ENCODE measurements around the gene TNFRSF17. TPM values are rescaled to one million over a fixed set of nuclear protein-coding genes. Genes with fewer than 3 reads are reported as not detected.
"Not testable (repeated sequence)": the region's sequence is repeated elsewhere in the genome, so short reads cannot be mapped to it uniquely, and the experiment has no call there.

The TNFRSF17 gene
- total and polyA plus RNA-seq, 5 donors: 0.38 TPM; not detected in 4

- H3K27me3 ChIP-seq (ENCODE audit: control insufficient read depth, insufficient read depth); H3K27ac ChIP-seq (ENCODE audit: low read length); DNase-seq; ATAC-seq; H3K9me3 ChIP-seq (ENCODE audit: control insufficient read depth, low read length); H3K4me3 ChIP-seq (ENCODE audit: low read length); H3K4me1 ChIP-seq (ENCODE audit: control insufficient read depth, insufficient read depth, low read length); intact Hi-C loops (cut with DNase I): not testable (repeated sequence)
- WGBS: 89% methylated on average over 8 of the region's 8 CpGs
These were observed 11.4 kb upstream of the TNFRSF17 start for GRCh38 chr16:11953576-11953975.

- 53% methylated on average over 8 of the region's 8 CpGs for WGBS
- no peaks in the 10 kb centered on the region for H3K4me1 ChIP-seq (ENCODE audit: control insufficient read depth, insufficient read depth, low read length)
- intact Hi-C loops (cut with DNase I): no loop called here
- no peaks in the 10 kb centered on the region for H3K27me3 ChIP-seq (ENCODE audit: control insufficient read depth, insufficient read depth)
- H3K4me3 ChIP-seq (ENCODE audit: low read length): no peak overlapping the region
- DNase-seq: no peak
- H3K9me3 ChIP-seq (ENCODE audit: control insufficient read depth, low read length): no peaks in the 10 kb centered on the region
- no peak overlapping the region for H3K27ac ChIP-seq (ENCODE audit: low read length)
- no peak for ATAC-seq
These were observed 9.3 kb upstream of the TNFRSF17 start for GRCh38 chr16:11955713-11956123.

GRCh38 chr16:11956558-11956957, 8.5 kb upstream of the TNFRSF17 start:
- no peaks in the 10 kb centered on the region for H3K9me3 ChIP-seq (ENCODE audit: control insufficient read depth, low read length)
- H3K4me1 ChIP-seq (ENCODE audit: control insufficient read depth, insufficient read depth, low read length): no peaks in the 10 kb centered on the region
- no peak overlapping the region for H3K4me3 ChIP-seq (ENCODE audit: low read length)
- WGBS: 95% methylated on average over 2 of the region's 2 CpGs
- DNase-seq: no peak
- no peaks in the 10 kb centered on the region for H3K27me3 ChIP-seq (ENCODE audit: control insufficient read depth, insufficient read depth)
- no peak overlapping the region for H3K27ac ChIP-seq (ENCODE audit: low read length)
- no peak for ATAC-seq
- intact Hi-C loops (cut with DNase I): no loop called here

- 84% methylated on average over 10 of the region's 10 CpGs for WGBS
- H3K27ac ChIP-seq (ENCODE audit: low read length): no peak overlapping the region
- no peaks in the 10 kb centered on the region for H3K4me1 ChIP-seq (ENCODE audit: control insufficient read depth, insufficient read depth, low read length)
- ATAC-seq: no peak
- no peak overlapping the region for H3K4me3 ChIP-seq (ENCODE audit: low read length)
- H3K9me3 ChIP-seq (ENCODE audit: control insufficient read depth, low read length): no peaks in the 10 kb centered on the region
- no peaks in the 10 kb centered on the region for H3K27me3 ChIP-seq (ENCODE audit: control insufficient read depth, insufficient read depth)
- intact Hi-C loops (cut with DNase I): no loop called here
- DNase-seq: no peak
These were observed 7.2 kb upstream of the TNFRSF17 start for GRCh38 chr16:11957591-11958395.

GRCh38 chr16:11962457-11962856, 2.6 kb upstream of the TNFRSF17 start:
- intact Hi-C loops (cut with DNase I); H3K9me3 ChIP-seq (ENCODE audit: control insufficient read depth, low read length); ATAC-seq; DNase-seq; H3K27ac ChIP-seq (ENCODE audit: low read length); H3K4me3 ChIP-seq (ENCODE audit: low read length); H3K4me1 ChIP-seq (ENCODE audit: control insufficient read depth, insufficient read depth, low read length); H3K27me3 ChIP-seq (ENCODE audit: control insufficient read depth, insufficient read depth): not testable (repeated sequence)
- 81% methylated on average over 5 of the region's 5 CpGs for WGBS

- H3K4me1 ChIP-seq (ENCODE audit: control insufficient read depth, insufficient read depth, low read length); H3K9me3 ChIP-seq (ENCODE audit: control insufficient read depth, low read length); H3K27me3 ChIP-seq (ENCODE audit: control insufficient read depth, insufficient read depth); H3K4me3 ChIP-seq (ENCODE audit: low read length); ATAC-seq; DNase-seq; intact Hi-C loops (cut with DNase I); H3K27ac ChIP-seq (ENCODE audit: low read length): not testable (repeated sequence)
- 95% methylated on average over 11 of the region's 11 CpGs for WGBS
These were observed 2.0 kb upstream of the TNFRSF17 start for GRCh38 chr16:11962978-11963377.

GRCh38 chr16:11963706-11964105, 1.3 kb upstream of the TNFRSF17 start:
- no peak for ATAC-seq

GRCh38 chr16:11966173-11966572, 1.2 kb downstream of the TNFRSF17 start:
- 78% methylated on average over 7 of the region's 7 CpGs for WGBS
- no peaks in the 10 kb centered on the region for H3K9me3 ChIP-seq (ENCODE audit: control insufficient read depth, low read length)
- no peaks in the 10 kb centered on the region for H3K27me3 ChIP-seq (ENCODE audit: control insufficient read depth, insufficient read depth)
- H3K4me1 ChIP-seq (ENCODE audit: control insufficient read depth, insufficient read depth, low read length): no peaks in the 10 kb centered on the region
- no peak for ATAC-seq
- H3K4me3 ChIP-seq (ENCODE audit: low read length): no peak overlapping the region
- intact Hi-C loops (cut with DNase I): no loop called here
- DNase-seq: no peak
- H3K27ac ChIP-seq (ENCODE audit: low read length): no peak overlapping the region

More at GRCh38 chr16:11963706-11964105, 1.3 kb upstream of the TNFRSF17 start:
- no peak for DNase-seq
- intact Hi-C loops (cut with DNase I): no loop called here
- H3K27me3 ChIP-seq (ENCODE audit: control insufficient read depth, insufficient read depth): no peaks in the 10 kb centered on the region
- H3K4me1 ChIP-seq (ENCODE audit: control insufficient read depth, insufficient read depth, low read length): no peaks in the 10 kb centered on the region
- H3K9me3 ChIP-seq (ENCODE audit: control insufficient read depth, low read length): no peaks in the 10 kb centered on the region
- H3K27ac ChIP-seq (ENCODE audit: low read length): no peak overlapping the region
- no peak overlapping the region for H3K4me3 ChIP-seq (ENCODE audit: low read length)
- WGBS: 88% methylated on average over 6 of the region's 6 CpGs

- ATAC-seq (no peak), DNase-seq (no peak)
- intact Hi-C loops (cut with DNase I): no loop called here
- 79% methylated on average over 17 of the region's 17 CpGs for WGBS
- no peaks in the 10 kb centered on the region for H3K27me3 ChIP-seq (ENCODE audit: control insufficient read depth, insufficient read depth)
- no peaks in the 10 kb centered on the region for H3K4me1 ChIP-seq (ENCODE audit: control insufficient read depth, insufficient read depth, low read length)
- no peak overlapping the region for H3K27ac ChIP-seq (ENCODE audit: low read length)
- no peaks in the 10 kb centered on the region for H3K9me3 ChIP-seq (ENCODE audit: control insufficient read depth, low read length)
- H3K4me3 ChIP-seq (ENCODE audit: low read length): no peak overlapping the region
These were observed 2.3 kb downstream of the TNFRSF17 start for GRCh38 chr16:11967195-11967911.

GRCh38 chr16:11968577-11968976, 3.6 kb downstream of the TNFRSF17 start:
- H3K27ac ChIP-seq (ENCODE audit: low read length): no peak overlapping the region
- H3K4me3 ChIP-seq (ENCODE audit: low read length): no peak overlapping the region
- intact Hi-C loops (cut with DNase I): no loop called here
- no peak for ATAC-seq
- no peaks in the 10 kb centered on the region for H3K27me3 ChIP-seq (ENCODE audit: control insufficient read depth, insufficient read depth)
- no peaks in the 10 kb centered on the region for H3K9me3 ChIP-seq (ENCODE audit: control insufficient read depth, low read length)
- DNase-seq: no peak
- H3K4me1 ChIP-seq (ENCODE audit: control insufficient read depth, insufficient read depth, low read length): no peaks in the 10 kb centered on the region
- WGBS: 82% methylated on average over 3 of the region's 3 CpGs

- intact Hi-C loops (cut with DNase I): loop anchor here in 2 of 4 donors (10.0 kb wide), 1 partner anchor 95 kb away; no protein-coding TSS in a partner anchor
- H3K27me3 ChIP-seq (ENCODE audit: control insufficient read depth, insufficient read depth); H3K27ac ChIP-seq (ENCODE audit: low read length); H3K9me3 ChIP-seq (ENCODE audit: control insufficient read depth, low read length); H3K4me3 ChIP-seq (ENCODE audit: low read length); DNase-seq; ATAC-seq; H3K4me1 ChIP-seq (ENCODE audit: control insufficient read depth, insufficient read depth, low read length): not testable (repeated sequence)
- 94% methylated on average over 5 of the region's 5 CpGs for WGBS
These were observed 5.3 kb downstream of the TNFRSF17 start for GRCh38 chr16:11970292-11970691.

Data from right cardiac atrium (tissue), 5 donors.